IMR-90 (cell line): ENCODE measurements around the gene ZFYVE21. TPM values are rescaled to one million over a fixed set of nuclear protein-coding genes. Genes with fewer than 3 reads are reported as not detected.

Source experiments
- ATAC-seq: fragments of 200-7000 bp; cut with Tn5 transposase; 2 replicates; pipeline ENCODE4 v1.9.1; 2020; ENCODE audit warnings: low read depth, mild to moderate bottlenecking, moderate library complexity
- BruUV-seq: library from RNA; stranded (reverse); fragments of 400-500 nt; replicated peaks from 2 replicates; lab custom pipeline; 2021; lab: Mats Ljungman, UMichigan
- CTCF ChIA-PET: fragments of 300-600 bp; formaldehyde crosslinking; extraction: SDS; loops from one replicate; lab custom pipeline; 2021; ENCODE audit warnings: antibody characterized with exemption; lab: Yijun Ruan, JAX
- POLR2A ChIA-PET: fragments of 300-600 bp; sonication (Branson Sonifier 250); formaldehyde crosslinking; loops from one replicate; lab custom pipeline; 2022; ENCODE audit warnings: antibody characterized with exemption; ENCODE audit not compliant: unreplicated experiment; lab: Charles Lee
- DNase-seq: peaks from one replicate; pipeline ENCODE4 v3.0.0; 2013
- H2AFZ ChIP-seq: replicated peaks from 2 replicates; pipeline ENCODE3; 2013; ENCODE audit warnings: low read length, mild to moderate bottlenecking; ENCODE audit not compliant: poor library complexity
- H2AK5ac ChIP-seq: 2 replicates; pipeline ENCODE4 v1.6.1; 2013; ENCODE audit warnings: low read depth, low read length, inconsistent platforms
- H2AK9ac ChIP-seq: replicated peaks from 2 replicates; pipeline ENCODE3; 2013; ENCODE audit warnings: mild to moderate bottlenecking, low read depth, low read length, moderate library complexity; ENCODE audit not compliant: poor library complexity
- H2BK120ac ChIP-seq: 2 replicates; pipeline ENCODE4 v1.6.1; 2013; ENCODE audit warnings: low read depth, low read length, inconsistent platforms
- H2BK15ac ChIP-seq: 3 replicates; pipeline ENCODE4 v1.6.1; 2013; ENCODE audit warnings: low read depth, low read length, inconsistent platforms
- H2BK20ac ChIP-seq: 2 replicates; pipeline ENCODE4 v1.6.1; 2013; ENCODE audit warnings: low read depth, mild to moderate bottlenecking, inconsistent platforms, low read length, moderate library complexity
- H2BK5ac ChIP-seq: 2 replicates; pipeline ENCODE4 v1.6.1; 2013; ENCODE audit warnings: mild to moderate bottlenecking, low read depth, low read length, inconsistent platforms; ENCODE audit not compliant: poor library complexity, severe bottlenecking
- H3K14ac ChIP-seq: replicated peaks from 2 replicates; pipeline ENCODE4 v1.6.1; 2013; ENCODE audit warnings: low read depth, low read length, inconsistent platforms
- H3K18ac ChIP-seq: 2 replicates; pipeline ENCODE4 v1.6.1; 2013; ENCODE audit warnings: low read depth, low read length, control low read depth
- H3K23ac ChIP-seq: 2 replicates; pipeline ENCODE4 v1.6.1; 2013; ENCODE audit warnings: low read depth, low read length, inconsistent platforms
- H3K27ac ChIP-seq: 2 replicates; pipeline ENCODE4 v1.5.1; 2013; ENCODE audit warnings: mild to moderate bottlenecking, control low read depth, low read length; ENCODE audit not compliant: insufficient read depth
- H3K27me3 ChIP-seq: 2 replicates; pipeline ENCODE4 v1.6.1; 2013; ENCODE audit warnings: low read length; ENCODE audit not compliant: control insufficient read depth, insufficient read depth
- H3K36me3 ChIP-seq: 2 replicates; pipeline ENCODE4 v1.6.1; 2013; ENCODE audit warnings: low read length, mixed read lengths; ENCODE audit not compliant: control insufficient read depth, insufficient read depth
- H3K4ac ChIP-seq: 2 replicates; pipeline ENCODE4 v1.6.1; 2013; ENCODE audit warnings: low read depth, low read length, inconsistent platforms
- H3K4me1 ChIP-seq: 2 replicates; pipeline ENCODE4 v1.6.1; 2013; ENCODE audit warnings: low read length, mixed read lengths; ENCODE audit not compliant: control insufficient read depth, insufficient read depth
- H3K4me2 ChIP-seq: 2 replicates; pipeline ENCODE4 v1.6.1; 2013; ENCODE audit warnings: low read depth, mild to moderate bottlenecking, control low read depth, low read length, moderate library complexity
- H3K4me3 ChIP-seq: 2 replicates; pipeline ENCODE4 v1.5.1; 2013; ENCODE audit warnings: low read depth, mild to moderate bottlenecking, control low read depth, low read length, moderate library complexity; ENCODE audit not compliant: insufficient read depth
- H3K56ac ChIP-seq: 2 replicates; pipeline ENCODE4 v1.6.1; 2013; ENCODE audit warnings: low read length, inconsistent platforms; ENCODE audit not compliant: insufficient read depth; ENCODE audit errors: extremely low read depth
- H3K79me1 ChIP-seq, 2 experiments: 2 replicates each; pipeline ENCODE4 v1.6.1; 2013; ENCODE audit warnings: low read length in 2 of 2, inconsistent platforms in 1 of 2, low read depth in 1 of 2
- H3K9ac ChIP-seq: 2 replicates; pipeline ENCODE4 v1.6.1; 2013; ENCODE audit warnings: low read depth, low read length, control low read depth
- H3K9me1 ChIP-seq: 2 replicates; pipeline ENCODE4 v1.6.1; 2013; ENCODE audit warnings: low read length, inconsistent platforms; ENCODE audit not compliant: insufficient read depth
- H3K9me3 ChIP-seq: 2 replicates; pipeline ENCODE4 v1.6.1; 2013; ENCODE audit warnings: low read length; ENCODE audit not compliant: control insufficient read depth, insufficient read depth
- H4K20me1 ChIP-seq: 2 replicates; pipeline ENCODE4 v1.6.1; 2013; ENCODE audit warnings: low read length, inconsistent platforms; ENCODE audit not compliant: insufficient read depth
- H4K5ac ChIP-seq: 2 replicates; pipeline ENCODE4 v1.6.1; 2013; ENCODE audit warnings: mild to moderate bottlenecking, low read depth, low read length, control low read depth
- H4K8ac ChIP-seq, 2 experiments: 2 replicates each; pipeline ENCODE4 v1.6.1; 2013; ENCODE audit warnings: low read depth in 2 of 2, low read length in 2 of 2, control low read depth in 1 of 2, inconsistent platforms in 1 of 2
- H4K91ac ChIP-seq: 2 replicates; pipeline ENCODE4 v1.6.1; 2013; ENCODE audit warnings: low read depth, low read length, inconsistent platforms; ENCODE audit not compliant: insufficient read depth
- FOS ChIP-seq: fragments of 150-350 bp; IDR thresholded peaks from 2 replicates; pipeline ENCODE4 v1.6.1; 2016; ENCODE audit warnings: low read depth, low read length
- WGBS, 2 experiments: methylation state at CpG; one replicate each; pipeline versions ENCODE4 v1.1.5 to v1.1.7; 2013; ENCODE audit warnings: missing lambda C conversion rate in 2 of 2; ENCODE audit not compliant: insufficient read length in 1 of 2; ENCODE audit errors: extremely low coverage in 2 of 2; 5-methylcytosine and 5-hydroxymethylcytosine counted together
- dilution Hi-C: fragments of 300-500 bp; cut with HindIII; formaldehyde crosslinking; loops from one replicate; pipeline ENCODE4 v1.14.3; 2018; ENCODE audit warnings: low sequenced_read_pairs; ENCODE audit not compliant: unreplicated experiment
- in situ Hi-C: fragments of 300-500 bp; cut with MboI; formaldehyde crosslinking; loops from 3 replicates; pipeline ENCODE4 v1.14.3; 2019; ENCODE audit warnings: low sequenced_read_pairs, inconsistent platforms, mixed read lengths
- intact Hi-C: fragments of 100-400 bp; cut with micrococcal nuclease; formaldehyde crosslinking; loops from 2 replicates; pipeline ENCODE4 v1.10.0; 2022
- polyA plus RNA-seq, 3 experiments: library from polyadenylated mRNA; depleted of rRNA; stranded (reverse); fragments of >200 nt; gene quantifications; 2 replicates each; pipeline ENCODE4 v1.2.3, GENCODE V29; 2012; ENCODE audit warnings: low replicate concordance in 1 of 3
- total RNA-seq: library from RNA; depleted of rRNA; stranded (reverse); fragments of >200 nt; gene quantifications from 2 replicates; pipeline ENCODE4 v1.2.3, GENCODE V29; 2012

The ZFYVE21 gene
- total and polyA plus RNA-seq, 2 of the 4 experiments (the other 2 are of a cell fraction), result 41.2 to 89.2 TPM

GRCh38 chr14:103723748-103724081 lies 8.1 kb downstream of the ZFYVE21 start:
- Histone ChIP-seq H3K36me3 (peaks cover 12% of the 10 kb centered on the region), H3K56ac (no peak overlapping the region), H3K9me3 (no peaks in the 10 kb centered on the region), H2BK15ac (no peak overlapping the region), H3K79me1 (peaks cover 14 to 61% of the 10 kb centered on the region in 2 experiments), H4K20me1 (peaks cover 70% of the 10 kb centered on the region), H2BK120ac (no peak overlapping the region), H3K9ac (no peak overlapping the region), H3K27me3 (no peaks in the 10 kb centered on the region), H3K4ac (no peak overlapping the region), H2AK9ac (no peak overlapping the region), H2AK5ac (no peak overlapping the region), H3K23ac (no peak overlapping the region), H4K5ac (no peak overlapping the region), H3K9me1 (peaks cover 10% of the 10 kb centered on the region), H2BK5ac (no peak overlapping the region), H4K8ac (no peak overlapping the region), H3K14ac (no peak overlapping the region), H3K4me3 (no peak overlapping the region), H2AFZ (peak overlapping the region; percentile 43), H2BK20ac (no peak overlapping the region), H4K91ac (no peak overlapping the region), H3K4me1 (peaks cover 2% of the 10 kb centered on the region; the same call in 1 of the 2 replicates), H3K4me2 (no peak overlapping the region), H3K18ac (no peak overlapping the region), H3K27ac (no peak overlapping the region)
- in situ Hi-C loops, result no loop called here
- BruUV-seq, result no TSS peak
- DNase-seq, result no peak
- ChIA-PET POLR2A (no interaction called here), CTCF (interaction anchor here (1.1 kb wide), 1 partner anchor 55 kb away, joined by 4 read pairs; no protein-coding TSS in a partner anchor)
- dilution Hi-C loops, result no loop called here
- 80% methylated on average over 2 of the region's 7 CpGs; no CpG with 5 or more reads in 1 of the 2 experiments for WGBS, 2 experiments
- intact Hi-C loops, result no loop called here
- ATAC-seq, result no peak
- no peak for TF ChIP-seq FOS
